CD4-positive, alpha-beta T cell treated with Interleukin-10 for 1 hour (primary cell): ENCODE measurements around the gene SEC14L1.
"Not testable (repeated sequence)": the region's sequence is repeated elsewhere in the genome, so short reads cannot be mapped to it uniquely, and the experiment has no call there.

Experiments used
- DNase-seq: peaks from one replicate; pipeline ENCODE4 v3.0.0-alpha.2; 2020

Gene SEC14L1

DNA sequence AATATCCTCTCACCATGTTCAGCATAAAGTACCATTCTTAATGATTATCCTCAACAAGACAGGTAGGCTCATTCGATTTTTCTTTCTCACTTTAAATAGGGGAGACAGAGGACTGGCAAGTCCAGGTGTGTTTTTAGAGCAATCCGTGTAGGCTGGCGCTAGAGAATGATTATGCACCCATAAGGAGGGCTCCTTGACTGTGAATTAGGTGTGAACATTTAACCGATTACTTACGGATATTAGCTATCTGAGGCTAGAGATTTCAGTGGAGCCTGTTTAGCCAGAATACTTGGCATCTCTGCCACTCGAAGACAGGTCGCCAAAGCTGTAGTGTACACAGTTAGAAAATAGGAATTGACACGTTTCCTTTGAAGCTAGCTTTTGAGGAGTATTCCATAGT lies 1.9 kb downstream of the SEC14L1 start:
- DNase-seq: no peak

DNA sequence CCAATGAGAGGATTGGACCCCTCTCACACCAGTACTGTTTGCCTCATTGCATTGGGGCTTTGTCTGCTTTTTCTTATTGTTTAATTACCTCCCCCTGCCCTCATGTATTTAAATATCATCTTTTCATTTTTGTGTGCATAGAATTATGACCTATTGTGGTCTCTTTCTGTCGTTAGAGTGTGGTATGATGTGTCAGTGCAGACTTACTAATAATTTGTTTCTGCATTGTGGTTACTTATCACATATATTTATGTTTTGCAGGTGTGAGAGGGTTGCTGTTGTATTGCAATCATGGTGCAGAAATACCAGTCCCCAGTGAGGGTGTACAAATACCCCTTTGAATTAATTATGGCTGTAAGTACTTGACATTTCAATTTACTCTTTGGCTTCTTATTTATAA lies 2.5 kb downstream of the SEC14L1 start:
- no peak for DNase-seq

DNA sequence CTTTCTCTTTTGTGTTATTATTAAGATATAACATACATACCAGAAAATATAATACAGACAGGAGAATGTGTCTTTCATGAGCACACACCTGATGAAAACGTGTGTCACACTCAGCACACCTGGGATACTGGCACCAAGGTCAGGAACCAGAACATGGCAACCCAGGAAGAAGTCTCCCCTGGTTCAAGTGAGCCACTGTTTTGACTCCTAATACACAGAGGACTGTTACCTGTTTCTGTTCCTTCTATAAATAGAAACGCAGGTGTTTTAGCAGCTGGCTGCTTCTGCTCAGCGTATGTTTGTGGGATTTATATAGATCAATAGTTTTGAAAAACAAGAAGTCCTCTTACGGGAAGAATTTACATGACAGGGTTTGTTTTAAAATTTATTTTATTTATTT lies 3.5 kb downstream of the SEC14L1 start:
- no peak for DNase-seq

DNA sequence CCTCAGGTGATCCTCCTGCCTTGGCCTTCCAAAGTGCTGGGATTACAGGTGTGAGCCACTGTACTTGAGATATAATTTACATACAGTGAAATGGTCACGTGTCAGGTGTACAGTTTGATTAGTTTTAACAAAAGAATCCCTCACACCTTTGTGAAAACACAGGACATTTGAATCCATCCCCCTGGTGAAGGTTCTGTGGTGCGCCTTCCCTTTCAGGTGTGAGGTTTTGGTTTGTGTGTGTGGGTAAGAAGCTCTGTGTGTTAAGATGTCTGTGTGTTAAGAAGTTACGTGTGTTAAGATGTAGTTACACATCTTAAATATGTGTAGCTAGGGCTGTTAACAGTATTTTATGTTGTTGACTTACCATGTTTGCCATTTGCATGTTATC lies 4.4 kb downstream of the SEC14L1 start:
- DNase-seq: no peak

DNA sequence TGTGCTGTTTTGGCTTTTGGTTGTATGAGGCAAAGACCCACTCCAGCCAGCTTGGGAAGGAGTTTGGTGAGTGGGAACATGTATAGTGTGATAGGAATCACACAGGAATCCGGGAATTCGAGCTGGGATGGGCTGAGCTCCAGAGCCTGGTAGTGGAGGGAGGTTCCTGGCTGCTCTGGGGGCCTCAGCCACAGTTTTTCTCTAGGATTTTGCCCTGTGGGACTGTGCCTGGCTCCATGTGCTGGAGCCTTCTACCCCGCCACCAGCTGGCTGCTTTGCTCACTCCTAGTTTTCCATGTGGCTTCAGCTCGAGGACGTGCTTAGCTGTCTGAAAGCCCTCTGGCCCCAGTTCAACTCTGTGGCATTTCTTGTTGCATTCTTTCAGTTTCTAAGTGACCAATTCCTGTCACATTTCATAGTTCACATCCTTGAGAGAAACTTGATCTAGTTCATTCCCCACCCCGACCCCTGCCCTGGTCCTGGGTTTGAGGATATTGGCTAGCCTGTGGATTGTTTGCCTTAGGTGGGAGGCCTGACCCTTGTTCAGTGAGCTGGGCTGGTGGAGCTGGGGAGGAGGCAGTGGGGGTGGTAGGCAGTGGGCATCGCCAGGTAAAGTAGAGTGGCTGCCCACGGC lies 5.0 kb downstream of the SEC14L1 start:
- no peak for DNase-seq

DNA sequence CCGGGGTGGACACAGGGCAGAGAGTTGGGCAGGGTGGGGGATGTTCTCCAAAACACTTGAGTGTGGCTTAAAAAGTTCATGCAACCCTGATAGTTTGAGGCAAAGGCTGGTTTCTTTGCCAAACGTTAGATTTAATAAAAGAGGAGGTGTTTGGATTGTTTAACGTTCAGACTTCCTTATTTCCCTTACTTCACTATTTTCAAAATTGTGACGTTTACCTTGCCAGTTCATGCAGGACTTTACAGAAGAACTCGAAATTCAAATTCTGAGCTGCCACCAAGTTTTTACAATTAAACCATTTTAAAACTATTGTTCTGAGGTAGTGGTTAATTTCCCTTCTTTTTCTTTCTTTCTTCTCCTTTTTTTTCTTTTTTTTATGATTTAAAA lies 5.5 kb downstream of the SEC14L1 start:
- DNase-seq: no peak

DNA sequence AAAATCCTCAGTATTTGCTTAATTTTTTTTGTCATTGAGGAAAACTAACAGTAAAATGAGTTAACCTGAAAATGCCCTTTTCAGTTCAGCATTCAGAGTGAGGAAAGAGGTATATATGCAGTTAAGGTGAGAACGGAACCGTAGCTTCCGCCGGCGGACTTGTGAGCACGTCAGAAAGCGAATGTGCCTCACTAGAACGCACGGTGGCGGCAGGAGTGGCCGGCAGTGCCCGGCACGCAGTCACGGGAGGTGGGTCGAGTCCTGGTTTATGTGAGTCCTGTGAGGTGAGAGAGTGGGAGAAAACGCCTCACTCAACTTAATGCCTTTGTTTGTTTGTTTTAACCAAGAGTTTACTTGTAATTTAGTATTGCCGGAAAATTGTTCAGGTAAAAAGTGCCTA lies 6.1 kb downstream of the SEC14L1 start:
- DNase-seq: no peak

DNA sequence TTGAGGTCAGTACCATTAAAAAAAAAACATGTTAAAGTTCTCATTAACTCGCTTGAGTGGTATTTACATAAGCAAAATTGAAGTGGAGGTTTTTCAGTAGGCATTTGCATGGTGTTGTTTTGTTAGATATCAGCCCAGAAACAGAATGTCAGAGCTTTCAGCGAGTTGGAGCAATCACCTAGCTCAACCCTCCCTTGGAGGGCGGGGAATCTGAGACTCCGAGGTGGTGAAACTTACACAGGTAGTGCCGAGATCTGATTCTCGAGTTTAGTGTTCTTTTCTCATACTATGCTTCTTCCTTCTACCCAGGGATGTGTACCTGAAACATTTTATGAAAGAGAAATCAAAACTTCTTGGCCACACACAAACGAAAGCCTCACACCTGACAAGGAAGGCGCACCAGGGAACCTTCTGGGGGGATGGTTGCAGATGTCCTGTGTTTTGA lies 6.6 kb downstream of the SEC14L1 start:
- DNase-seq: no peak

DNA sequence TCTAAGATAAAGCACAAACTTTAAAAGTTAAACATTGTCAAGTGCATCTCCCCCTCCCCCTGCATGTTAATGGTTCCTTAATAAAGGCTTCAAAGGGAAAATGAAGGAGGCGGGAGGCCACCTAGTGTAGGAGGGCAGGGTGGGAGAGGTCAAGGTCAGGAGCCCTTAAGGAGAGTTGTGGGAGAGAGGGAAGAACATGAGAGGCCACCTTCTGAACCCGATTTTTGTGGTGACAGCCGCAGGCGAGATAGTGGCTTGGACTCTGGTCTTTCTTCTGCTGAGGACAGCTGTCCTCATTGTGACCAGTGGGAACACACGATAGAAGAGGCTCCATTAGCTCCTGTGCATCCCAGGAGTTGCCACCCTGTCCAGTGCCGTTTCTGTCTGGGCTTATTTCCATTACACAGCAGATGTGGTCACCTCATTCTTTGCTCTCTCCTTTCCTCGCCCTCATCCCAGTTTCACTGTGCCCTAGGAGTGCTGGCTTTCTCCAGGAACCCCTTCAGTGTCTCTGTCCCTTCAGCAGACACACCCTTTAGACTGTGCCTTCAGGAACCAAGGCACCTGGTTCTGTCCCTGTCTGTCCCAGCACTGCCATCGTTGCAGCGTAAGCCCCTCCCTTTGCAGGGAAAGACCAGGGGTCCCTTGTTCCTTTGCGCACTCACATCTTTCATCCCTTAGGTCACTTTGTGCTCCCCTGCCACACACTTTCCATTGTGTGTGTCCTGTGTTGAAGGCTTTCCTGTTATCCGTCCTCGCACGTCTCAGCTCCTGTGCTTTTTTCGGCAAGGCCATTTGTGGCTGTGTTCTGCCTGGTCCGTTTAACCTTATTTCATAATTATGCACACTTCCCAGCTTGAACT lies 7.5 kb downstream of the SEC14L1 start:
- DNase-seq: no peak

DNA sequence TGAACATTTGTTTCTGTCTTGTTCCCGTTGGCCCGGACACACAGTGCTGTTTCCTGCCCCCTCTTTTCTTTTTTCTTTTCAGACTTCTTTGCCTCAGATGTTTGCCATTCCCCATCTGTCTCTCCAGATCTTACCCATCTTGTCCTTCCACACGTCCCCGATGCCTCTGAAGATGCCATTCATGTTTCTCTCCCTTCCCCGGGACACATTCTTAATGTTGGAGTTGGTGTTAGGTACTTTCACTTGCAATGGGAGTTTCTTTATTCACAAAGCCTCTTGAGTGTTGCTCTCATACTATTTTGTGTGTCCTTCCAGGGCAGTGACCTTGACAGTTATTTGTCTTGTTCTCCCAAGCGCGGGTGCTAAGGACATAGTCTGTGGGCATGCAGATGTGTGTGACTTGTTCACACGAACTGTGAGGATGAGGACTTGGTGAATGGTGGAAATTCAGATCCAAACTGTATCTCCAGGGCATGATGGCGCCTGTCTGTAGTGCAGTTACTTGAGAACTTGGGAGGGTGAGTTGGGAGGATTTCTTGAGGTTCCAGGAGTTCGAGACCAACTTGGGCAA lies 8.3 kb downstream of the SEC14L1 start:
- no peak for DNase-seq

DNA sequence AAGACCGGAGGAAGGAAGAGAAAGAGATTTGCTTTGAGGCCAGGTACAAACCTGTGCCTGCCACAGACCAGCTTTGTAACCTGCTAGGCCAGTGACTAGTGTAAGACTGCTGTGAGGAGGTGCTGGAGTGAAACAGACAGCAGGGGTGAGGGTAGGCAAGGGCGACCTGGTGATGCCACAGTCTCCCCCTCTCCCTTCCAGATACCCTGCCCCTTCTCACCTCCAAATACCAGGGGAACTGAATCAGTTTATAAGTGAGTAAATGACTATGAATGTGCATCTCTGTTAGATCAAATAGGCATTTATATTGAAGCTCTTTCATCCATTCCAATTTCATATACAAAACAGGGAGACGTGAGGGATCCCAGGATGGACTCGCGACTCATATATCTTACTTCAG lies 9.4 kb downstream of the SEC14L1 start:
- no peak for DNase-seq

DNA sequence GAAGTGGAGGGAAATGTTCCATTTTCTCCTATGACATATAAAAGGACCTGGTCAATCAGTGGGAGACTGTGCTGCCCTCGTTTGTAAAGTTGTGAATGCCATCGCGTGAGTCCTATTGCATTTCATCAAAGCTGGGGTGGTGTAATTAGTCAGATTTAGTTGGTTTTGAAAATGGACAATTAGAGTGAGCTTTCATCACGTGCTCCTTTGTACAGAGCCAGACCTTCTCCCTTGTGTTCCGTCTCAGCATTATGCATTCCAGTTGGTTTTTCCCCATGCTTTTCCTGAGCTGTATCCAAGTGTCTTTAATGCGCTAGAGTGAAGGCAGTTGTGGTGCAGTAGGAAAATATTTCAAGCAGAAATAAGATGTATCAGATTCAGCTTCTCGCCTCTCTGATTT lies 10.4 kb downstream of the SEC14L1 start:
- DNase-seq: no peak

DNA sequence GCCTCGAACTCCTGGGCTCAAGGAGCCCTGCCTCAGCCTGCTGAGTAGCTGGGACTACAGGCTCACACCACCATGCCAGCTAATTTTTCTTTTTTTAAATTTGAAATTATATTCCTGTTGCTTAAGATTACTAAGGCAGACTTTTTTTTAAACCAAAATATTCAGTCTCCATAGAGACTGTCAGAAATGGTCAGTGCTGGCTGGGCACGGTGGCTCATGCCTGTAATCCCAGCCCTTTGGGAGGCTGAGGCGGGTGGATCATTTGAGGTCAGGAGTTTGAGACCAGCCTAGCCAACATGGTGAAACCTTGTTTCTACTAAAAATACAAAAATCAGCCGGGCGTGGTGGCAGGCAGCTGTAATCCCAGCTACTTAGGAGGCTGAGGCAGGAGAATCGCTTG lies 11.3 kb downstream of the SEC14L1 start:
- not testable (repeated sequence) for DNase-seq

DNA sequence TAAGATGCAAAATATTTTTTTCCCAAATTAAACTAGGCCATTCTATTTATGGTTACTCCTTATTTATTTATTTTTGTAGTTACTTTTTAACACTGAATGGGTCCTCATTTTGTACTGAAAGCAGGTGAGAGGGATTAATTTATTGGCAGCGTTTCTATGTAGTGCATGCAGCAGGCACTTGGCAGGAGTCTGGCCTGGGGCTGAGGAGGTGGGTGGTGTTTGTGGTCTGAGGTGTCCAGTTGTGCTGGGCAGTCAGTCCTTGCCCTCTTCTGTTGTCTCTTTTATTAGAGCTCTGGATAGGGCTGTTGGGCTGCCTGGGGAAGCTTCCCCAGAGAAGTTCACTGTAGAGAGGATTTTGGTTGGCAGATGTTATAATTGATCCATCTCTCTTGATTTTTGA lies 12.7 kb downstream of the SEC14L1 start:
- no peak for DNase-seq

DNA sequence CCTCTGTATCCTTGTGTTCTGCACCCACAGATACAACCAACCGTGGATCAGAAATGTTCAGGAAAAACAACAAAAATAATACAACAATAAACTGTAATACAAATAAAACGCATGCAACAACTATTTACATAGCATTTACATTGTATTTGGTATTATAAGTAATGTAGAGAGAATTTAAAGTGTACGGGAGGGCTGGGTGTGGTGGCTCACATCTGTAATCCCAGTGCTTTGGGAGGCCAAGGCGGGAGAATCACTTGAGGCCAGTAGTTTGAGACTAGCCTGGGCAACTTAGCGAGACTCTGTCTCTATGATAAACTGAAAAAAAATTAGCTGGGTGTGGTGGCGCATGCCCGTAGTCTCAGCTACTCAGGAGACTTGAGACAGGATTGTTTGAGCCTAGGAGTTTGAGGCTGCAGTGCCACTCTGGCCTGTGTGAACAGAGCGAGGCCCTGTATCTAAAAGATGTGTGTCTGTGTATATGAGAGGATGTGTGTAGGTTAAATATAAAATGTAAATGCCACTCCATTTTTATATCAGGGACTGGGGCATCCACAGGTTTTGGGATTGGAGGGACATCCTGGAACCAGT lies 13.3 kb downstream of the SEC14L1 start:
- no peak for DNase-seq

DNA sequence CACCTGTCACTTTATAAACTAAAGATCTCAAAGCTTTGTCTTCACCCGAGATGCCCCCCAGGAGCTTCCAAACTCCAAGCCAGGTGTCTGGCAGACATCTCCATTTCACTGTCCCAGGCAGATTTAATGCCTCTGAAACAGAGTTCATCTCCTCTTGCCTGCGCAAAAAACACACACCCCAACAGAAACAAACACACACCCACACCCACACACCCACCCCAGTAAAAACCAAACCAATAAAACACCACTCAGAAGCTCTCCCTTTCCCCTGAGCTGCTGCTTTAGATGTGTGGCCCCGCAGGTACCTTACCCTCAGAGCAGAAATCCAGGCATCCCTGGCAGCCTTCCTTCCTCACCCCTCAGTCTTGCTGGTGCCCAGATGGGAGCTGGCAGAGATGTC lies 14.4 kb downstream of the SEC14L1 start:
- DNase-seq: no peak

DNA sequence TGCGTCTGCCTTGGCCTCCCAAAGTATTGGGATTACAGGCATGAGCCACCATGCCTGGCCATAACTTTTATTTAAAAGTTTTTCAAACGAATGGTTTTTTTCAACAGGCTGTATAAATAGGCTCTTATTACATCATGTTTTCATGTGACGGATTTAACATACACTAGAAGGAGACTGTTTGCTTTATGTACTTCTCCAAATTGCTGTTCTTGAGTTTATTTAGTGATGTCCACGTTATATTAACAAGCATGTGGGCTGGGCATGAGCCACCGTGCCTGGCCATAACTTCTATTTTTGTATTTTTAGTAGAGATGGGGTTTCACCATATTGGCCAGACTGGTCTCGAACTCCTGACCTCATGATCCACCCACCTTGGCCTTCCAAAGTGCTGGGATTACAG lies 17.0 kb downstream of the SEC14L1 start:
- not testable (repeated sequence) for DNase-seq

DNA sequence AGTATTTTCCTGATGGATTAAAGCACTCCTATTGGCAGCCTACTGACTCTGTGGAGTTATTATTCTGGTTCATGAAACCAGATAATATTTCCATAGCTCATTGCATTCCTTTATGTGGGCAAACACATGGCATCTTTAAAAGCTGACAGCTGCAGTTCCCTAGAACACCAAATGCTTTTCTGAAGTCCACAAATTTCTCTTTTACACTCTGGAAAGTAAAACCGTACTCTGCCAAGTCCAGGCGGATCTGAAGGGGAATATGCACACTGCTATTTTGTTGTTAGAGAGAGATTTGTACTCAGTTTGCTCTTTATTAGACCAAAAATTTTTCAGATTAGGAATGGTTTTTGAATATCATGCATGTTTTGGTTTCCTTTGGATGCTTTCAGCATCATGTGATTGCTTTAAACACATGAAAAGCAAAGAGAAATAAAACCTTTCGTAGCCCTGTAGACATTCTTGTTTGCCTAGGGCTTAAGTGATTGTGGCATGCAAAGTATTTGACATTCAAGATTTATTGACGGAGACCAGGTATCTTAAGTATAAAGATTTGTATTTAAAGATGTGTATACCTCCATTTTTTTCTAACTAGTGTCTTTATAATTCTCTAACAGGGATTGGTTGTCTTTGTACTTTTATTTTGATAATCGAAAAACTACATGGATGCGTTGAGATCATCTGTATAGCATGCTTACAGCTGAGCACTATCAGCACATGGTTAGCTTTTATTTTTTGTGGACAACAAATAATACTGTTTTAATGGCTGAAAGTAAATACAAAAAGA lies 19.5 kb downstream of the SEC14L1 start:
- no peak for DNase-seq

DNA sequence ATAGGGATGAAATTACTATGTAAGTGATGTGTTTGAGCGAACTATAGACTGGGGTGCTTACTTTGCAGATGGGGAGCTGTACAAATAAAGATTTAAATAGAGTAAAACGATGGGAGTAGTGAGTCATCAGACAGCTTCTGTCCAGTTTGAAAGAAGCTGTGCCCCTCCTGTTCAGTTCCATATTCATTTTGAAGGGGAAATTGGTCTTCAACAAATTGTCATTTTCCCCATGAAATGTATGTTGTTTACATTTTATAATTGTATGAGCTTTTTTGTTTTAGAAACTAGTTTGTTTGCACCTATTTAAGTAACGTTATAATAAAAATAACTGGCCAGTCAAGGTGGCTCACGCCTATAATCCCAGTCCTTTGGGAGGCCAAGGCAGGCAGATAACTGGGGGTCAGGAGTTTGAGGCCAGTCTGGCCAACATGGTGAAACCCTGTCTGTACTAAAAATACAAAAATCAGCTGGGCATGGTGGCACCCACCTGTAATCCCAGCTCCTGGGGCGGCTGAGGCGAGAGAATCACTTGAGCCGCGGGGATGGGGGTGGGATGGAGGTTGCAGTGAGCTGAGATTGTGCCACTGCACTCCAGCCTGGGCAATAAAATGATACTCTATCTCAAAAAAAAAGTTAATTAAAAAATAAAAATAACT lies 20.2 kb downstream of the SEC14L1 start:
- DNase-seq: no peak

DNA sequence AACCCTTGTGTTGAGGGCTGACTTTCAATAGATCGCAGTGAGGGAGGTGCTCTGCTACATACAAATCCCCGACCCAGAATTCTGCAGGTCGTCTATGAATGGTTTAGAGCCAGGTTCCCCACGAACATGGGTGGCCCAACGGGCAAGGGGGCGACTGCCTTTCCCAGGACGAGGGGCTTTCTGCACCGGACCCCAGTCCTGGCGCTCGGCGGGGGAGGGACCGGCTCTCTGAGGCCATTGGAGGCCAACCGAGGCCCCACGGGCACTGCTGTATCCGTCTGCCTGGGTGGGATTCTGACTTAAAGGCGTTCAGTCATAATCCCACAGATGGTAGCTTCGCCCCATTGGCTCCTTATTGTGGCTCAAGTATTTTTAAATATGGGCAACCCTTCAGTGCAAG lies 21.2 kb downstream of the SEC14L1 start:
- no peak for DNase-seq

DNA sequence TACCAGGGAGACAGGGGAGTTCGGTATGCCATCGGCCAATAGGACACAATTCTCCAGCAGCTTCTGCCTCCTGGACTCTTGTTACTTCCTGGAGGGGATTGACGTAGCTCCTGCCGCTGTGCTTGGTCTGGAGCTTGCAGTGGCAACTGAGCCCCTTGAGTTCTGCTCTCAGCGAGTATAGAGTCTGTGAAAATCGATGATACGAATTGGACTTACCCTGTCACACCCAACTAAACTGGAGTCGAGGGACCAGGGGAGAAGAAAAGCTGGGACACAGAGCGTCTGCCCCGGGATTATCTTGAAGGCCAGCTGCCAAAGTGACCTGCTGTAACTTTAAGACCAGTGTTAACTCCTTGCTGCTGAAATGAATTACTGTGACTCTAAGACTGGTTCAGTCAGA lies 22.2 kb downstream of the SEC14L1 start:
- no peak for DNase-seq

DNA sequence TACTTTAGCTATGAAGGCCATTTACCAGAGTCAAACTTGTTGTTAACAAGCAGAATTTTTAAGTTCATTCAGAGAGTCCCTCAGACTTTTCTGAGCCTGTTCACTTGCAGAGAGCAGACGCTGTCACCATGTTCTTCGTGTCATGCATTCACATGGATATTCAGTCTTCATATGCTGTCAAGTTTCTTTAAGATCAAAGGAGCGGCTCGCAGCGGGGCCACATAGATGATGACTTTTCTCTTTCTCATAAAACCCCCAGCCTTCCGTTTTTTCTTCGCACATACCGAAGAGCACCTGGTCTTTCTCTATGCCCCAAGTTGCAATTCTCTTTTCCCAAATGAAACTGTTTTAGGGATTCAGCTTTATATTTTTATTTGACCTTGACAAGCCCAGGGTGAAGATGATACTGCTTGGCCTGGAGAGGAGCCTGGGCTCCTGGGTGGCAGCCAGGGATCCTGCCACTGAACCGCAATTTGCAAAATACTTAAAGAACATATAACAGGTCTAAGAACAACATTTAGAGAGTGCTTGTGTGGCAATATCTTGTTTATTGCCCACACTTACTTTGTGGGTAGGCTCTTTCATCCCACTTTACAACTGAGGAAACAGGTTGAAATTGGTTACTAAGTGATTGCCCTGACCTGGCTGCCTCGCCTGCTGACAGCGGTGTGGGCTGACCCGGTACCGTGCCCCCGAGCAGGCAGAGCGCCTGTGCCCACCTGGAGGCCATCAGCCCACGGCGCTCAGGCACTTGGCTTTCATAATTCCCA lies 22.9 kb downstream of the SEC14L1 start:
- no peak for DNase-seq
